ENCODE measurements around the gene ATP6V0C. TPM values are rescaled to one million over a fixed set of nuclear protein-coding genes. Genes with fewer than 3 reads are reported as not detected.
"Not testable (repeated sequence)": the region's sequence is repeated elsewhere in the genome, so short reads cannot be mapped to it uniquely, and the experiment has no call there.

Gene ATP6V0C
- total and polyA plus RNA-seq, 2 donors (not counting 1 experiment from before 2014, with no cell fraction given) = 118 to 176 TPM

DNA sequence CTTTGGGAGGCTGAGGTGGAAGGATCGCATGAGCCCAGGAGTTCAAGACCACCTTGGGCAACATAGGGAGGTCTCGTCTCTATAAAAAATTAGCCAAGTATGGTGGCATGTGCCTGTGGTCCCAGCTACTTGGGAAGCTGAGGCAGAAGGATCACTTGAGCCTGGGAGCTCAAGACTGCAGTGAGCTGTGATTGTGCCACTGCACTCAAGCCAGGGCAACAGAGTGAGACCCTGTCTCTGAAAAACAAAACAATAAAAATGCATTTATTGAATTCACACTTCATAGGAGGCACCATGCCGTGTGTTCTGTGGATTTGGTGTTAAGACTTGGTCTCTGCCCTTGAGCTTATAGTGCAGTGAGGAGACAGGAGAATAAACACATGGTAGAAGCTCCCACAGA lies 36.4 kb upstream of the ATP6V0C start:
- WGBS (ENCODE audit: insufficient coverage) = 100% methylated on average over 3 of the region's 3 CpGs

DNA sequence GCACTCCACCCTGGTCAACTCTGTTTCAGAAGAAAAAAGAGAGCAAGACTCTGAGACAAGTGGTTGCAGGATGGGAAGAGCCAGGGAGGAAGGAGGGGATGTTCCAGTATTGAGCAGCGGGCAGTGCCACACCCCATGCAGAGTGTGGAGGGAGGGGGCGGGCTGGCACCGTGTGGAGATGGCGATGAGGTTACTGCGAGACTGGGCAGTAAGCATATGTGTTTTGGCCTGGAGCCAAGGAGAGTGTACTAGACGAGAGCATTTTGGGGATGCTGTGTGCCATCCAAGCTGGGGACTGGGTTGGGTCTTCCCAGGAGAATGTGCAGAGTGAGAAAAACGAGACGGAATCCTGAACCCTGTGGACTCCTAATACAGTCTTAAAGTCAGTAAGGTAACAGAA lies 35.5 kb upstream of the ATP6V0C start:
- intact Hi-C loops (cut with micrococcal nuclease) = no loop called here
- ATAC-seq (ENCODE audit: low read depth) = no peak
- Mint-ChIP-seq H3K4me3 (no peak overlapping the region), H3K27me3 (peaks cover 2% of the 10 kb centered on the region), H3K9me3 (ENCODE audit: insufficient read depth) (no peaks in the 10 kb centered on the region), H3K4me1 (peaks cover 10% of the 10 kb centered on the region), H3K27ac (no peak overlapping the region)
- CTCF ChIA-PET = interaction anchor here (1.2 to 3.3 kb wide), 3 partner anchors 8 to 57 kb away, joined by 3 to 13 read pairs (median 7); no protein-coding TSS in a partner anchor
- Histone ChIP-seq H3K9me3 (ENCODE audit: control extremely low read depth in 1 of 3, control insufficient read depth in 2 of 3, insufficient read depth in 1 of 3, low read length in 2 of 3) (no peaks in the 10 kb centered on the region), H3K27me3 (replicated peaks in 1 of 4; ENCODE audit: control extremely low read depth in 1 of 4, control insufficient read depth in 3 of 4, insufficient read depth in 4 of 4, low read length in 3 of 4) (peaks cover 0 to 2% (median under 1%) of the 10 kb centered on the region in 4 experiments), H3K4me3 (ENCODE audit: control extremely low read depth in 1 of 5, extremely low read depth in 1 of 5, insufficient read depth in 1 of 5, low read depth in 2 of 5, low read length in 4 of 5) (no peak overlapping the region), H3K36me3 (replicated peaks in 1 of 2; ENCODE audit: control extremely low read depth in 1 of 2, control insufficient read depth in 1 of 2, extremely low read depth in 1 of 2, insufficient read depth in 2 of 2, low read length in 1 of 2) (no peaks in the 10 kb centered on the region), H2AFZ (ENCODE audit: insufficient read depth, low read depth, low read length, poor library complexity, severe bottlenecking) (no peak overlapping the region), H3K79me2 (ENCODE audit: control insufficient read depth, insufficient read depth, low read length) (peaks cover 72% of the 10 kb centered on the region), H4K20me1 (ENCODE audit: control insufficient read depth, insufficient read depth, low read length, poor library complexity, severe bottlenecking) (peaks cover 17% of the 10 kb centered on the region), H3K9ac (ENCODE audit: low read length) (no peak overlapping the region), H3K27ac (ENCODE audit: low read length in 2 of 2) (no peak overlapping the region), H3K4me2 (replicated peaks; ENCODE audit: low read depth, low read length, poor library complexity, severe bottlenecking) (no peak overlapping the region), H3K4me1 (ENCODE audit: control insufficient read depth in 2 of 2, insufficient read depth in 2 of 2, low read length in 2 of 2) (peaks cover 10 to 15% of the 10 kb centered on the region in 2 donors)
- DNase-seq = no peak
- POLR2A ChIA-PET = no interaction called here
- 93% methylated on average over 6 of the region's 8 CpGs for WGBS (ENCODE audit: insufficient coverage)
- no peak for TF ChIP-seq EZH2 (IDR thresholded peaks at IDR 0.05; ENCODE audit: borderline replicate concordance, insufficient read depth, low read depth, low read length, poor library complexity, severe bottlenecking)
- TF ChIP-seq, protein P1, sequence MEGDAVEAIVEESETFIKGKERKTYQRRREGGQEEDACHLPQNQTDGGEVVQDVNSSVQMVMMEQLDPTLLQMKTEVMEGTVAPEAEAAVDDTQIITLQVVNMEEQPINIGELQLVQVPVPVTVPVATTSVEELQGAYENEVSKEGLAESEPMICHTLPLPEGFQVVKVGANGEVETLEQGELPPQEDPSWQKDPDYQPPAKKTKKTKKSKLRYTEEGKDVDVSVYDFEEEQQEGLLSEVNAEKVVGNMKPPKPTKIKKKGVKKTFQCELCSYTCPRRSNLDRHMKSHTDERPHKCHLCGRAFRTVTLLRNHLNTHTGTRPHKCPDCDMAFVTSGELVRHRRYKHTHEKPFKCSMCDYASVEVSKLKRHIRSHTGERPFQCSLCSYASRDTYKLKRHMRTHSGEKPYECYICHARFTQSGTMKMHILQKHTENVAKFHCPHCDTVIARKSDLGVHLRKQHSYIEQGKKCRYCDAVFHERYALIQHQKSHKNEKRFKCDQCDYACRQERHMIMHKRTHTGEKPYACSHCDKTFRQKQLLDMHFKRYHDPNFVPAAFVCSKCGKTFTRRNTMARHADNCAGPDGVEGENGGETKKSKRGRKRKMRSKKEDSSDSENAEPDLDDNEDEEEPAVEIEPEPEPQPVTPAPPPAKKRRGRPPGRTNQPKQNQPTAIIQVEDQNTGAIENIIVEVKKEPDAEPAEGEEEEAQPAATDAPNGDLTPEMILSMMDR (IDR thresholded peaks at IDR 0.05) = no peak

More for the DNA sequence above, 36.4 kb upstream of the ATP6V0C start:
- Mint-ChIP-seq H3K9me3 (ENCODE audit: insufficient read depth) (no peaks in the 10 kb centered on the region), H3K4me1 (peaks cover 16% of the 10 kb centered on the region), H3K27me3 (peaks cover 7% of the 10 kb centered on the region), H3K4me3 (no peak overlapping the region), H3K27ac (no peak overlapping the region)
- ChIA-PET POLR2A (interaction anchor here (0.6 kb wide), 1 partner anchor 30 kb away, joined by 4 read pairs; no protein-coding TSS in a partner anchor), CTCF (interaction anchor here (1.2 to 3.3 kb wide), 3 partner anchors 9 to 56 kb away, joined by 3 to 13 read pairs (median 7); no protein-coding TSS in a partner anchor)
- ATAC-seq (ENCODE audit: low read depth) = no peak
- Histone ChIP-seq H3K27ac (ENCODE audit: low read length in 2 of 2) (no peak overlapping the region), H3K27me3 (replicated peaks in 1 of 4; ENCODE audit: control extremely low read depth in 1 of 4, control insufficient read depth in 3 of 4, insufficient read depth in 4 of 4, low read length in 3 of 4) (peaks cover 0 to 12% (median 9%) of the 10 kb centered on the region in 4 experiments), H3K79me2 (ENCODE audit: control insufficient read depth, insufficient read depth, low read length) (peaks cover 66% of the 10 kb centered on the region), H3K4me1 (ENCODE audit: control insufficient read depth in 2 of 2, insufficient read depth in 2 of 2, low read length in 2 of 2) (peaks cover 20 to 22% of the 10 kb centered on the region in 2 donors), H3K9ac (ENCODE audit: low read length) (no peak overlapping the region), H3K4me2 (replicated peaks; ENCODE audit: low read depth, low read length, poor library complexity, severe bottlenecking) (no peak overlapping the region), H2AFZ (ENCODE audit: insufficient read depth, low read depth, low read length, poor library complexity, severe bottlenecking) (no peak overlapping the region), H3K36me3 (replicated peaks in 1 of 2; ENCODE audit: control extremely low read depth in 1 of 2, control insufficient read depth in 1 of 2, extremely low read depth in 1 of 2, insufficient read depth in 2 of 2, low read length in 1 of 2) (no peaks in the 10 kb centered on the region), H3K9me3 (ENCODE audit: control extremely low read depth in 1 of 3, control insufficient read depth in 2 of 3, insufficient read depth in 1 of 3, low read length in 2 of 3) (no peaks in the 10 kb centered on the region), H3K4me3 (ENCODE audit: control extremely low read depth in 1 of 5, extremely low read depth in 1 of 5, insufficient read depth in 1 of 5, low read depth in 2 of 5, low read length in 4 of 5) (no peak overlapping the region), H4K20me1 (ENCODE audit: control insufficient read depth, insufficient read depth, low read length, poor library complexity, severe bottlenecking) (peaks cover 25% of the 10 kb centered on the region)
- intact Hi-C loops (cut with micrococcal nuclease) = no loop called here
- no peak for DNase-seq
- TF ChIP-seq, protein P1 (IDR thresholded peaks at IDR 0.05) = no peak
- no peak for TF ChIP-seq EZH2 (IDR thresholded peaks at IDR 0.05; ENCODE audit: borderline replicate concordance, insufficient read depth, low read depth, low read length, poor library complexity, severe bottlenecking)

DNA sequence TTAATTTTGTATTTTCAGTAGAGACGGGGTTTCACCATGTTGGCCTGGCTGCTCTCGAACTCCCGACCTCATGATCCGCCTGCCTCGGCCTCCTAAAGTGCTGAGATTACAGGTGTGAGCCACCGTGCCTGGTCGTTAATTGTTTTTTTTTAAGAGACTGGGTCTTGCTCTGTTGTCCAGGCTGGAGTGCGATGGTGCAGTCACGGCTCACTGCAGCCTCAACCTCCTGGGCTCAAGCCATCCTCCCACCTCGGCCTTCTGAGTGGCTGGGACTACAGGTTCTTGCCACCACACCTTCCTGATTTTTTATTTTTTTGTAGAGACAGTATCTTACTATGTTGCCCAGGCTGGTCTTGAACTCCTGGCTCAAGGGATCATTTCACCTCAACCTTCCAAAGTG lies 33.8 kb upstream of the ATP6V0C start:
- Histone ChIP-seq H3K79me2 (ENCODE audit: control insufficient read depth, insufficient read depth, low read length) (peaks cover 76% of the 10 kb centered on the region), H4K20me1 (ENCODE audit: control insufficient read depth, insufficient read depth, low read length, poor library complexity, severe bottlenecking) (peaks cover 17% of the 10 kb centered on the region)
- H3K4me1 ChIP-seq (ENCODE audit: control insufficient read depth in 2 of 2, insufficient read depth in 2 of 2, low read length in 2 of 2); H3K9me3 ChIP-seq (ENCODE audit: control extremely low read depth in 1 of 3, control insufficient read depth in 2 of 3, insufficient read depth in 1 of 3, low read length in 2 of 3); H3K4me2 ChIP-seq (replicated peaks; ENCODE audit: low read depth, low read length, poor library complexity, severe bottlenecking); POLR2A ChIA-PET; H2AFZ ChIP-seq (ENCODE audit: insufficient read depth, low read depth, low read length, poor library complexity, severe bottlenecking); CTCF ChIA-PET; H3K4me3 ChIP-seq (ENCODE audit: control extremely low read depth in 1 of 5, extremely low read depth in 1 of 5, insufficient read depth in 1 of 5, low read depth in 2 of 5, low read length in 4 of 5); H3K27ac ChIP-seq (ENCODE audit: low read length in 2 of 2); H3K27me3 Mint-ChIP-seq; H3K4me3 Mint-ChIP-seq; H3K9me3 Mint-ChIP-seq (ENCODE audit: insufficient read depth); H3K4me1 Mint-ChIP-seq; H3K27ac Mint-ChIP-seq; DNase-seq; H3K27me3 ChIP-seq (replicated peaks in 1 of 4; ENCODE audit: control extremely low read depth in 1 of 4, control insufficient read depth in 3 of 4, insufficient read depth in 4 of 4, low read length in 3 of 4); intact Hi-C loops (cut with micrococcal nuclease); H3K36me3 ChIP-seq (replicated peaks in 1 of 2; ENCODE audit: control extremely low read depth in 1 of 2, control insufficient read depth in 1 of 2, extremely low read depth in 1 of 2, insufficient read depth in 2 of 2, low read length in 1 of 2); H3K9ac ChIP-seq (ENCODE audit: low read length); ATAC-seq (ENCODE audit: low read depth): not testable (repeated sequence)
- WGBS (ENCODE audit: insufficient coverage) = 94% methylated on average over 9 of the region's 10 CpGs
